Right lobe of liver (tissue), 6 donors: ENCODE measurements around the gene MBD3L2. TPM values are rescaled to one million over a fixed set of nuclear protein-coding genes. Genes with fewer than 3 reads are reported as not detected.
A peak's percentile ranks its signal among the peaks of the same experiment; 100 is the strongest.
"Not testable (repeated sequence)": the region's sequence is repeated elsewhere in the genome, so short reads cannot be mapped to it uniquely, and the experiment has no call there.

Experiments
- ATAC-seq, 4 donors: fragments of 200-7000 bp; cut with Tn5 transposase; one replicate each; pipeline ENCODE4 v1.9.1; 2020; ENCODE audit warnings: mild to moderate bottlenecking in 4 of 4, moderate library complexity in 4 of 4
- DNase-seq, 3 donors: peaks; one replicate each; pipeline ENCODE4 v3.0.0-alpha.2; 2020
- H3K27ac ChIP-seq, 3 donors: fragments of 200-600 bp; one replicate each; pipeline ENCODE4 v1.8.0; 2022
- H3K27me3 ChIP-seq, 2 donors: fragments of 200-600 bp; one replicate each; pipeline ENCODE4 v1.8.0; 2022
- H3K36me3 ChIP-seq, 4 donors: fragments of 200-600 bp; sonication (generic) in 1 of 4; one replicate each; pipeline versions ENCODE4 v1.5.1 to v1.8.0; 2017 to 2022; ENCODE audit warnings: control low read depth in 1 of 4
- H3K4me1 ChIP-seq, 4 donors: fragments of 200-600 bp; sonication (generic) in 1 of 4; one replicate each; pipeline versions ENCODE4 v1.5.1 to v1.8.0; 2017 to 2022; ENCODE audit warnings: control low read depth in 1 of 4
- H3K4me3 ChIP-seq, 3 donors: fragments of 200-600 bp; one replicate each; pipeline ENCODE4 v1.8.0; 2022
- H3K9me3 ChIP-seq, 4 donors: fragments of 200-600 bp; sonication (generic) in 1 of 4; one replicate each; pipeline versions ENCODE4 v1.5.1 to v1.8.0; 2017 to 2022; ENCODE audit warnings: control low read depth in 1 of 4
- CTCF ChIP-seq, 4 donors: fragments of 200-600 bp in 3 of 4; fragments of 450-650 bp in 1 of 4; IDR thresholded peaks; one replicate each; pipeline versions ENCODE4 v1.5.1 to v1.8.0; 2016 to 2022; ENCODE audit warnings: antibody characterized with exemption in 4 of 4, mild to moderate bottlenecking in 2 of 4
- POLR2A ChIP-seq: fragments of 450-650 bp; IDR thresholded peaks from one replicate; pipeline ENCODE4 v1.6.1; 2017; ENCODE audit warnings: antibody characterized with exemption, mild to moderate bottlenecking
- WGBS: methylation state at CpG from one replicate; pipeline ENCODE4 v1.1.6; 2018; ENCODE audit warnings: low coverage, low lambda C conversion rate; ENCODE audit not compliant: insufficient coverage; ENCODE audit errors: missing lambda C conversion rate; 5-methylcytosine and 5-hydroxymethylcytosine counted together
- intact Hi-C, 2 donors: fragments of 100-400 bp; cut with DNase I; formaldehyde crosslinking; loops; one replicate each; pipeline versions ENCODE4 v1.11.2 to v1.14.1; 2022
- long read RNA-seq: library from polyadenylated mRNA; unstranded; transcript quantifications from one replicate; pipeline ENCODE4 v2.0.0, GENCODE V29; 2019
- total RNA-seq, 6 experiments: library from RNA; depleted of rRNA in 2 of 6; stranded (reverse); fragments of >200 nt in 2 of 6; fragmentation: NEBNext Ultra II Directional in 3 of 6; extraction: Animal tissue kit (Norgen Biotek cat#: 25700) in 3 of 6; gene quantifications; one replicate each; pipeline versions ENCODE4 v1.1.0 to v1.2.4, GENCODE V29; 2016 to 2023
- donor health status: DM: no; HTN: yes; CAD: no.
- donor health status: DM: no; HTN: no; CAD: no.
- donor health status: DM: no; HTN: no; CAD: no.
- donor health status: DM: no; HTN: yes; CAD: no.
- donor health status: DM: no; HTN: yes; CAD: no.

The MBD3L2 gene
- not detected for total RNA-seq
- long read RNA-seq = 0 reads

- H3K4me3 ChIP-seq, intact Hi-C loops, H3K36me3 ChIP-seq, ATAC-seq, H3K9me3 ChIP-seq, H3K27me3 ChIP-seq, DNase-seq, H3K4me1 ChIP-seq, H3K27ac ChIP-seq: not testable (repeated sequence)
- no CpG with 5 or more reads among the region's 7 CpGs for WGBS
These were observed at the start of gene MBD3L2 for GRCh38 chr19:7049021-7049420. TSS of gene MBD3L2 (plus strand) at chr19:7049321. CDS start at chr19:7049374, 53 bp downstream.

- peak in 1 of 4 donors; percentile 11 for ATAC-seq
These were observed 49.2 kb upstream of the MBD3L2 start for GRCh38 chr19:6999933-7000332.

GRCh38 chr19:7000333-7000732, 48.8 kb upstream of the MBD3L2 start:
- no peaks in the 10 kb centered on the region for H3K4me1 ChIP-seq
- intact Hi-C loops = no loop called here
- H3K27me3 ChIP-seq = no peaks in the 10 kb centered on the region
- no peak overlapping the region for H3K27ac ChIP-seq
- no peak overlapping the region for H3K4me3 ChIP-seq
- TF ChIP-seq POLR2A (no peak), CTCF (IDR thresholded peaks at IDR 0.05) (no peak)
- H3K9me3 ChIP-seq = no peaks in the 10 kb centered on the region
- DNase-seq (no peak), ATAC-seq (peak; percentile 37 to 80 (median 61))
- WGBS = 7% methylated on average over 3 of the region's 3 CpGs
- H3K36me3 ChIP-seq = no peaks in the 10 kb centered on the region

More at GRCh38 chr19:6999933-7000332, 49.2 kb upstream of the MBD3L2 start:
- H3K9me3 ChIP-seq = no peaks in the 10 kb centered on the region
- no peaks in the 10 kb centered on the region for H3K27me3 ChIP-seq
- no peak overlapping the region for H3K27ac ChIP-seq
- no peak overlapping the region for H3K4me3 ChIP-seq
- TF ChIP-seq POLR2A (no peak), CTCF (IDR thresholded peaks at IDR 0.05) (no peak)
- DNase-seq = no peak
- intact Hi-C loops = no loop called here
- 34% methylated on average over 6 of the region's 7 CpGs for WGBS
- H3K4me1 ChIP-seq = no peaks in the 10 kb centered on the region
- H3K36me3 ChIP-seq = no peaks in the 10 kb centered on the region

- H3K27me3 ChIP-seq = no peaks in the 10 kb centered on the region
- DNase-seq (no peak), ATAC-seq (peak in 1 of 4 donors; percentile 29)
- intact Hi-C loops = no loop called here
- H3K4me3 ChIP-seq = no peak overlapping the region
- H3K36me3 ChIP-seq = no peaks in the 10 kb centered on the region
- H3K4me1 ChIP-seq = no peaks in the 10 kb centered on the region
- H3K27ac ChIP-seq = no peak overlapping the region
- 27% methylated on average over 1 of the region's 1 CpG for WGBS
- TF ChIP-seq CTCF (IDR thresholded peaks at IDR 0.05) (no peak), POLR2A (no peak)
- H3K9me3 ChIP-seq = no peaks in the 10 kb centered on the region
These were observed 48.3 kb upstream of the MBD3L2 start for GRCh38 chr19:7000816-7001215.

- no peaks in the 10 kb centered on the region for H3K36me3 ChIP-seq
- no peak overlapping the region for H3K27ac ChIP-seq
- H3K9me3 ChIP-seq = no peaks in the 10 kb centered on the region
- intact Hi-C loops = no loop called here
- no peaks in the 10 kb centered on the region for H3K4me1 ChIP-seq
- TF ChIP-seq CTCF (IDR thresholded peaks at IDR 0.05) (peak in 2 of 4 donors; percentile 63 to 88), POLR2A (no peak)
- no peak for DNase-seq
- H3K4me3 ChIP-seq = no peak overlapping the region
- H3K27me3 ChIP-seq = no peaks in the 10 kb centered on the region
- peak in 3 of 4 donors; percentile 59 to 82 (median 61) for ATAC-seq
- 77% methylated on average over 9 of the region's 18 CpGs for WGBS
These were observed 44.7 kb upstream of the MBD3L2 start for GRCh38 chr19:7004313-7004931.
